ENCODE data around the gene CLIC6.

Gene CLIC6

DNA sequence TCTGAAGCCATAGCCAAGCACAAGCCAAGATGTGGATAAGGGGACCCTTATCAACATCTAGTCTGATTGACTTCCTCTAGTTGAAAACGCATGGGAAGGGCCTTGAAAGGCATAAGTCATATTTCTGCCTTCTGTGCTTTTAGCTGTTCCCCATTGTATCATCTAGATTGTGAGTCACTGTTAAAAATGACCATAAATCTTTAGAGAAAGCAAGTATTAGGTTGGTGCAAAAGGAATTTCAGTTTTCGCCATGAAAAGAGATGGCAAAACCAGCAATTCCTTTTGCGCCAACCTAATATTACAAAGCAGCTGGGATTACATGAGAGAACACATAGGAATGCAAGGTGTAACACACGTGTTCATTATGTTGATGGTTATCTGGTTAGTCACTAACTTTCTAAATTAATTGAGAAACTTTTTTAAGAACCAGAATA lies 63.6 kb downstream of the CLIC6 start:
- no peak overlapping the region for H3K27ac ChIP-seq (ENCODE audit: low read depth in 2 of 2, low read length in 2 of 2)
- no peak overlapping the region for H3K4me3 ChIP-seq (ENCODE audit: low read length in 2 of 2)
- no peaks in the 10 kb centered on the region for H3K36me3 ChIP-seq (ENCODE audit: control insufficient read depth in 2 of 2, insufficient read depth in 2 of 2, low read length in 2 of 2)
- no peaks in the 10 kb centered on the region for H3K27me3 ChIP-seq (ENCODE audit: control insufficient read depth in 2 of 2, insufficient read depth in 2 of 2, low read length in 2 of 2)
- no peaks in the 10 kb centered on the region for H3K4me1 ChIP-seq (ENCODE audit: control insufficient read depth in 2 of 2, insufficient read depth in 2 of 2, low read length in 2 of 2)
- no peaks in the 10 kb centered on the region for H3K9me3 ChIP-seq (ENCODE audit: control insufficient read depth in 2 of 2, low read length in 2 of 2)
- H3K9ac ChIP-seq (ENCODE audit: low read depth in 1 of 2, low read length in 2 of 2) = no peak overlapping the region

DNA sequence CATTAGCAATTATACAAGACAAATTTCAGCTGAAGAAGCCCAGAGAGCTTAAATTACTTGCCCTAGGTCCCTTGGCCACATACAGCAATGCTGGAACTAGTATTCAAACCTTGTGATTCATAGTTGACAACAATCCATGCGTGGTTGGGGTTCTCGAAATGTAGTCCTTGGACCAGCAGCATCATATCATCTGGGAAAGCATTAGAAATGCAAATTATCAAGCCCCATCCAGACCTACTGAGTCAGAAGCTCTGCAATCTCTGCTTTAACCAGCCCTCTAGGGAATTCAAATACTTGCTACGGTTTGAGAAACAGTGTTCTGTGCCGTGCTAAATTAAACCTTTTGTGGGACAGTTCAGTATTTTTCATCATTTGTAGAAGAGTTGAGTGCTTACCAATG lies 65.1 kb downstream of the CLIC6 start:
- no peak overlapping the region for H3K27ac ChIP-seq (ENCODE audit: low read depth in 2 of 2, low read length in 2 of 2)
- no peaks in the 10 kb centered on the region for H3K27me3 ChIP-seq (ENCODE audit: control insufficient read depth in 2 of 2, insufficient read depth in 2 of 2, low read length in 2 of 2)
- H3K9ac ChIP-seq (ENCODE audit: low read depth in 1 of 2, low read length in 2 of 2) = no peak overlapping the region
- no peaks in the 10 kb centered on the region for H3K36me3 ChIP-seq (ENCODE audit: control insufficient read depth in 2 of 2, insufficient read depth in 2 of 2, low read length in 2 of 2)
- no peak overlapping the region for H3K4me3 ChIP-seq (ENCODE audit: low read length in 2 of 2)
- H3K4me1 ChIP-seq (ENCODE audit: control insufficient read depth in 2 of 2, insufficient read depth in 2 of 2, low read length in 2 of 2) = no peaks in the 10 kb centered on the region
- H3K9me3 ChIP-seq (ENCODE audit: control insufficient read depth in 2 of 2, low read length in 2 of 2) = no peaks in the 10 kb centered on the region

DNA sequence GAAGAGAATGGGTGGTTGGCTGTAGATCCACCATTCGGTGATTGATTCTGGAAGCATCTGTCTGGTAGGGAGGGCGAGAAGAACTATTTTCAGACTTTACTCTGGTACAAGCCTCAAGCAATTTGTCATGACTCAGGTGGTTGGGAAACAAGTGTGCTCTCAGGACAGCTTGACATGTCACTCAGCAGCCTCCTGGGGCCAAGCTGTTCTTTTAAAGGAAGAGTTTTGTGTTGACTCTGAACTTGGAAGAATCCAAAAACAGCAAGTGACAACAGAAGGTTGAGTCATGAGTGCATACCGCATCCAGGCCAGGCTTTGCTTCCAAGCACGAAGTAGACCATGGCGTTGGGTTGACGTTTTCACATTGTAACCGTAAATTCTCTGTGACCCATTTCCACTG lies 65.9 kb downstream of the CLIC6 start:
- no peak overlapping the region for H3K4me3 ChIP-seq (ENCODE audit: low read length in 2 of 2)
- no peak overlapping the region for H3K9ac ChIP-seq (ENCODE audit: low read depth in 1 of 2, low read length in 2 of 2)
- H3K27ac ChIP-seq (ENCODE audit: low read depth in 2 of 2, low read length in 2 of 2) = no peak overlapping the region
- no peaks in the 10 kb centered on the region for H3K36me3 ChIP-seq (ENCODE audit: control insufficient read depth in 2 of 2, insufficient read depth in 2 of 2, low read length in 2 of 2)
- no peaks in the 10 kb centered on the region for H3K9me3 ChIP-seq (ENCODE audit: control insufficient read depth in 2 of 2, low read length in 2 of 2)
- no peaks in the 10 kb centered on the region for H3K27me3 ChIP-seq (ENCODE audit: control insufficient read depth in 2 of 2, insufficient read depth in 2 of 2, low read length in 2 of 2)
- no peaks in the 10 kb centered on the region for H3K4me1 ChIP-seq (ENCODE audit: control insufficient read depth in 2 of 2, insufficient read depth in 2 of 2, low read length in 2 of 2)

DNA sequence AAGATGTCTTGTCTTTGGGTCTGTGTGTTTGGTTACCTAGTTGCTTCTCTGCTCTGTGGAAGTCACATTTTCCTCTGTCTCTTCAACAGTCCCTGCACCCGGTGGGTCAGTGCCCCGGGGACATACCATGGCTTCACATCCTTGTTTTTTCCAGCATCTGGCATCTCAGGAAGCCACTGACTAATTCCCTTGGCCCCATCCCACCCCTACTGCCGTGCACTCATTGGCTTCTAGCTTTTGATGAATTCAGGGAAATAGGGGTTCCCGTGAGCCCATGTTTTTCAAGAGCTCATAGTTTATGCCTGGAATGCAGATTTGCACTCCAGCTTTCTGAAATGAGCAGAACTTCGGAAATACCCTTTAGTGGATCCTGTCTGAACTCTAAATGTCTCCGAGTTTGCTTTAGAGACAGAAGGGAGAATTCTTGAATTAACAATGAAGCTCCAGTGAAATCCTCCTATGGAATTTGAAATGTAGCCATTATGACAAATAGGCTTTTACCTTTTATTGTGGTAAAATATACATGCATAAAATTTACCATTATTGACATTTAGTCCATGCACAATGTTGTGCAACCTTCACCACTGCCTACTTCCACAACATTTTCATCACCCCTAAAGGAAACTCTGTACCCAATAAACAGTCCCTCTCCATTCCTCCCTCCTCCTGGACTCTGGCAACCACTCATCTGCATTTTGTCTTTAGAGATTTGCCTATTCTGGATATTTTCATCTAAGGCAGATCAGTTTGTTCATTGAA lies 67.5 kb downstream of the CLIC6 start:
- no peaks in the 10 kb centered on the region for H3K27me3 ChIP-seq (ENCODE audit: control insufficient read depth in 2 of 2, insufficient read depth in 2 of 2, low read length in 2 of 2)
- H3K36me3 ChIP-seq (ENCODE audit: control insufficient read depth in 2 of 2, insufficient read depth in 2 of 2, low read length in 2 of 2) = no peaks in the 10 kb centered on the region
- no peak overlapping the region for H3K4me3 ChIP-seq (ENCODE audit: low read length in 2 of 2)
- H3K9ac ChIP-seq (ENCODE audit: low read depth in 1 of 2, low read length in 2 of 2) = no peak overlapping the region
- no peak overlapping the region for H3K27ac ChIP-seq (ENCODE audit: low read depth in 2 of 2, low read length in 2 of 2)
- no peaks in the 10 kb centered on the region for H3K9me3 ChIP-seq (ENCODE audit: control insufficient read depth in 2 of 2, low read length in 2 of 2)
- no peaks in the 10 kb centered on the region for H3K4me1 ChIP-seq (ENCODE audit: control insufficient read depth in 2 of 2, insufficient read depth in 2 of 2, low read length in 2 of 2)

DNA sequence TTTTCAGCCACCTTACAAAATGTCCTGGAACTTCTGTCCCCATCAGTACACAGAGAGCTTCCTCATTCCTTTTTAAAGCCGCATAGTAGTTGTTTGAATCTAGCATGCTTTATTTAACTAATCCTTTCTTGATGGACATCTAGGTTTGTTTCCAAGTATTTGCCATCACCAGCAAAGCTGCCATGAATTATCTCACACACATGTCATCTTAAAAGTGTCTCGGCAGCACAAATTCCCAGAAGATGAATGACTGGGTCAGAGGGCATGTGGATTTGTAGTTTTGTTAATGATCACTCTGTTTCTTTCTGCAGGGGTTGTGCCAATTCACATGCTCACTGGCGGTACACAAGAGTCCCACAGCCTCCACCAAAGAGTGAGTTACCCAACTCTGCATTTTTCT lies 68.3 kb downstream of the CLIC6 start:
- Histone ChIP-seq H3K9ac (ENCODE audit: low read depth in 1 of 2, low read length in 2 of 2) (no peak overlapping the region), H3K4me1 (ENCODE audit: control insufficient read depth in 2 of 2, insufficient read depth in 2 of 2, low read length in 2 of 2) (no peaks in the 10 kb centered on the region), H3K9me3 (ENCODE audit: control insufficient read depth in 2 of 2, low read length in 2 of 2) (no peaks in the 10 kb centered on the region), H3K27me3 (ENCODE audit: control insufficient read depth in 2 of 2, insufficient read depth in 2 of 2, low read length in 2 of 2) (no peaks in the 10 kb centered on the region), H3K36me3 (ENCODE audit: control insufficient read depth in 2 of 2, insufficient read depth in 2 of 2, low read length in 2 of 2) (no peaks in the 10 kb centered on the region), H3K4me3 (ENCODE audit: low read length in 2 of 2) (no peak overlapping the region), H3K27ac (ENCODE audit: low read depth in 2 of 2, low read length in 2 of 2) (no peak overlapping the region)

DNA sequence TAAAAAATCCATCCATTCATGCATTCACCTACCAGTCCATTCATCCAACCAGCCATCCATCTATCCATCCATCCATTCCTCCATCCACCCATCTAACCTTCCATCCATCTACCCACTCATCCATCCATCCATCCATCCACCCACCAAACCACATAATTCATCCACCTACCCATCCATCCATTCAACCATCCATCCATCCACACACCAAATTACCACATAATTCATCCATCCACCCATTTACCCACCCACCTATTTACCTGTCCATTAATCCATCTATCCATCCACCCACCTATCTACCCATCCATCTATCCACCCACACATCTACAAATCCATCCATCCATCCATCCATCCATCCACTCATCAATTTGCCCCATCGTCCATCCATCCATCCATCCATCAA lies 71.4 kb downstream of the CLIC6 start:
- H3K27ac ChIP-seq (ENCODE audit: low read depth in 2 of 2, low read length in 2 of 2) = no peak overlapping the region
- H3K9me3 ChIP-seq (ENCODE audit: control insufficient read depth in 2 of 2, low read length in 2 of 2) = no peaks in the 10 kb centered on the region
- no peaks in the 10 kb centered on the region for H3K36me3 ChIP-seq (ENCODE audit: control insufficient read depth in 2 of 2, insufficient read depth in 2 of 2, low read length in 2 of 2)
- no peaks in the 10 kb centered on the region for H3K27me3 ChIP-seq (ENCODE audit: control insufficient read depth in 2 of 2, insufficient read depth in 2 of 2, low read length in 2 of 2)
- H3K9ac ChIP-seq (ENCODE audit: low read depth in 1 of 2, low read length in 2 of 2) = no peak overlapping the region
- H3K4me3 ChIP-seq (ENCODE audit: low read length in 2 of 2) = no peak overlapping the region
- H3K4me1 ChIP-seq (ENCODE audit: control insufficient read depth in 2 of 2, insufficient read depth in 2 of 2, low read length in 2 of 2) = peaks cover 0 to 5% of the 10 kb centered on the region in 2 donors

DNA sequence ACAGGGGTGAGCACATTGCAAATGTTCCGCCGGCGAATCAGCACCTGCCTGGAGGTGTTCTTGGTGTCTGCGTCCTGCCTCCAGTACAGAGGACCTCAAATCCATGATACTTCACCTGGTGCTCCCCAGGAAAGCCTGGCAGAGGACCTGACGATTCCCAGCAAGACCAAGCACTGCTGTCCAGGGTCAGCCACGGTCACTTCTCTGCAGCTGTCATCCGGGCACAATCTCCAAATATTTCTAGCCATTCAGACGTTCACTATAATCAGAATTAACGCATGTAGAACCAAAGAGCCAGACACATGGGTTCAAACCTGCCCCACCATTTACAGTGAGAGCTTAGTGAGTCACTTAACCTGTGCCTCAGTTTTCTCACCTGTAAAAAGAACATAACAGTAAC lies 74.5 kb downstream of the CLIC6 start:
- Histone ChIP-seq H3K9me3 (ENCODE audit: control insufficient read depth in 2 of 2, low read length in 2 of 2) (no peaks in the 10 kb centered on the region), H3K36me3 (ENCODE audit: control insufficient read depth in 2 of 2, insufficient read depth in 2 of 2, low read length in 2 of 2) (no peaks in the 10 kb centered on the region), H3K27me3 (ENCODE audit: control insufficient read depth in 2 of 2, insufficient read depth in 2 of 2, low read length in 2 of 2) (no peaks in the 10 kb centered on the region), H3K27ac (ENCODE audit: low read depth in 2 of 2, low read length in 2 of 2) (no peak overlapping the region), H3K4me3 (ENCODE audit: low read length in 2 of 2) (no peak overlapping the region), H3K9ac (ENCODE audit: low read depth in 1 of 2, low read length in 2 of 2) (no peak overlapping the region), H3K4me1 (ENCODE audit: control insufficient read depth in 2 of 2, insufficient read depth in 2 of 2, low read length in 2 of 2) (peaks cover 2 to 5% of the 10 kb centered on the region in 2 donors)

DNA sequence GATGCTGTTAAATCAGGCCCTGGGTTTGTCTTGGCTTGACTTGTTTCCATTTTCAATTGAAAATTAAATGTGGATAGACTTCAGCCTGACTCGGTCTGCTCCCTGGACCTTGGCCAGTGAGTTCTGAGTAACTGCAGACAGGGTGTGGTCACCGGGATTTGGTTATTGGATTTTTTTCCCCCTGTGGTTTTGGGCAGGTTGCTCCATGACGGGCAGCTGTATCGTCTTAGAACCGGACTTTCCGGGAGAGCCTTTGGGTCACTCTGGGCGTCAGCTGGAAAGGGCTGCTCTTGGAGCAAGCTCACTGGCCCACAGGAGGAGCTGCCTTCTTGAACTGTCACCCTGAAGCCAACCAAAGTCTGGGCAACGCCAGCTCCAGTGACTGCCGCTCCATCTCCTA lies 75.0 kb downstream of the CLIC6 start:
- no peak overlapping the region for H3K27ac ChIP-seq (ENCODE audit: low read depth in 2 of 2, low read length in 2 of 2)

DNA sequence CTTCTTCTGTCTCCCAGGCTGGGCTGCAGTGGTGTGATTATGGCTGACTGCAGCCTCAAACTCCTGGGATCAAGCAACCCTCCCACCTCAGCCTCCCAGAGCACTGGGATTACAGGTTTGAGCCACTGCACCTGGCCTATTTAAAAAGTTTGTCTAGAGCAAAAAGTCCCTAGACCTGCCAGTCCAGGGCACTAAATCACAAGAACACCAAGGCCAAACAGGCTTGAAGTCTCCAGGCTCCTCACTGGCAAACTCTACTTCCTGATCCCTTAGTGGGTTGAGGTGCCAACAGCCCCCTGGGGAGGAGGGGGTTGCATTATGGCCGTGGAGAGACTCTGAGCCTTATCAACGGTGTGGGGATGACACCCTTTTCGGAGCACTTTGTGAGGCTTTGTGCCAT lies 76.0 kb downstream of the CLIC6 start:
- Histone ChIP-seq H3K36me3 (ENCODE audit: control insufficient read depth in 2 of 2, insufficient read depth in 2 of 2, low read length in 2 of 2) (no peaks in the 10 kb centered on the region), H3K27ac (ENCODE audit: low read depth in 2 of 2, low read length in 2 of 2) (no peak overlapping the region), H3K9ac (ENCODE audit: low read depth in 1 of 2, low read length in 2 of 2) (no peak overlapping the region), H3K4me1 (ENCODE audit: control insufficient read depth in 2 of 2, insufficient read depth in 2 of 2, low read length in 2 of 2) (peaks cover 2 to 5% of the 10 kb centered on the region in 2 donors), H3K9me3 (ENCODE audit: control insufficient read depth in 2 of 2, low read length in 2 of 2) (no peaks in the 10 kb centered on the region), H3K4me3 (ENCODE audit: low read length in 2 of 2) (no peak overlapping the region), H3K27me3 (ENCODE audit: control insufficient read depth in 2 of 2, insufficient read depth in 2 of 2, low read length in 2 of 2) (no peaks in the 10 kb centered on the region)

More for the DNA sequence above, 75.0 kb downstream of the CLIC6 start:
- Histone ChIP-seq H3K4me3 (ENCODE audit: low read length in 2 of 2) (no peak overlapping the region), H3K27me3 (ENCODE audit: control insufficient read depth in 2 of 2, insufficient read depth in 2 of 2, low read length in 2 of 2) (no peaks in the 10 kb centered on the region), H3K9me3 (ENCODE audit: control insufficient read depth in 2 of 2, low read length in 2 of 2) (no peaks in the 10 kb centered on the region), H3K9ac (ENCODE audit: low read depth in 1 of 2, low read length in 2 of 2) (no peak overlapping the region), H3K36me3 (ENCODE audit: control insufficient read depth in 2 of 2, insufficient read depth in 2 of 2, low read length in 2 of 2) (no peaks in the 10 kb centered on the region), H3K4me1 (ENCODE audit: control insufficient read depth in 2 of 2, insufficient read depth in 2 of 2, low read length in 2 of 2) (peaks cover 2 to 5% of the 10 kb centered on the region in 2 donors)

DNA sequence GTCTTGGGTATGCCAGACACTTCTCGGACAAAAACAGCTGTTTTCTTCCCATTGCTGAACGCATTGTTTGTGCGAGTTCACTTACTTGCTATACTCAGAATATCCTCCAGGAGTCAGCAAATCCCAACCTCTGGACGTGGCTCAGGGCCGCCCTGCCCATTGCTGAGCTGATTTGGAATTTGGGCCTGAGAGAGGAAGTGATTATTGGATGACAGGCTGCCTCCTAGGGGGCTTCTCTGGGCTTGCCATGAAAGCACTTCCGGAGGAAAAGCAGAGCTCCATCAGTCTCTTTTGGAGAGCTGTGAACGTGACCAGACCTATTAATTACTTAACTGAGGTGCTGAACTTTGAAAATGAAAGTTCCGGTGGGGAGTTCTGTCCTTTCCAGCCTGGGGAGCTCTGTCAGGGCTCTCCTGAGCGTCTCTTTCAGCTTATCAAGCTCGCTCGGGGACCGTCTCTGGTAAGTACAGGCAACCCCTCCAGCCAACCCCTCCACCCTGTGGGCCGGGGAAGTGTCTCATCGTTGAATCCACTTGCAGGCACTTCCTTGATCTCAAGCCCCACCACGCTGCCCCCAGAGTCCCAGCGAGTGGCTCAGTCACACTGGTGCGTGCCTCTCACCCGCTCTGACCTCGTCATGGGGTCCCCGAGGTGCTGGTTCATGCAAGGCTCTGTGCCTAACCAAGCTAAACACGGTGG lies 76.9 kb downstream of the CLIC6 start:
- no peak overlapping the region for H3K9ac ChIP-seq (ENCODE audit: low read depth in 1 of 2, low read length in 2 of 2)
- no peaks in the 10 kb centered on the region for H3K9me3 ChIP-seq (ENCODE audit: control insufficient read depth in 2 of 2, low read length in 2 of 2)
- peak overlapping the region in 1 of 2 donors; percentile 49 for H3K4me3 ChIP-seq (ENCODE audit: low read length in 2 of 2)
- no peaks in the 10 kb centered on the region for H3K36me3 ChIP-seq (ENCODE audit: control insufficient read depth in 2 of 2, insufficient read depth in 2 of 2, low read length in 2 of 2)
- peaks cover 2 to 5% of the 10 kb centered on the region in 2 donors for H3K4me1 ChIP-seq (ENCODE audit: control insufficient read depth in 2 of 2, insufficient read depth in 2 of 2, low read length in 2 of 2)
- no peak overlapping the region for H3K27ac ChIP-seq (ENCODE audit: low read depth in 2 of 2, low read length in 2 of 2)
- no peaks in the 10 kb centered on the region for H3K27me3 ChIP-seq (ENCODE audit: control insufficient read depth in 2 of 2, insufficient read depth in 2 of 2, low read length in 2 of 2)

Measured in mucosa of rectum (tissue), 2 donors.